ENCODE results near the gene LSM14A.
"Not testable (repeated sequence)": the region's sequence is repeated elsewhere in the genome, so short reads cannot be mapped to it uniquely, and the experiment has no call there.

The LSM14A gene

GRCh38 chr19:34171877-34172660, at the start of gene LSM14A:
Gene LSM14A, plus strand, starts transcription at chr19:34172504. Its CDS starts 139 bp downstream, at chr19:34172643.
- ATAC-seq: peak; percentile 74 to 76

DNA sequence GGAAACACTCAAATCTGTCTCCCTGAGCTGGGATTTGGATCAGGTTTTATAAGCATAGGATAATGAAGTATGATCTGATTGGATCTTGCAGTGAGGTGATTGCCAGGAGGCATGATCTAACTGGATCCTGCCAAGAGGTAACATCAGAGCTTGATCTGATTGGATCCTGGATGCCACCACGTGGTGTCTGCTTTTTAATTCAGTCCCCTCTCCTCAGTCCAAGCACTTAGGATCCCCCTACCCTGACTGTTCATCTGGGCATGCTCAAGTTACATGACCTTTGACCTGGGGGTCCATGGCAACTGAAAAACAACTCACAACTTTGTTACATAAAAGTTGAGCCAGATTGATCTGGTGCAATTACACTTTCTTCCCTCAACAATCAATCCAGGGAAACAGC, 47.5 kb upstream of the LSM14A start:
- ATAC-seq: no peak

DNA sequence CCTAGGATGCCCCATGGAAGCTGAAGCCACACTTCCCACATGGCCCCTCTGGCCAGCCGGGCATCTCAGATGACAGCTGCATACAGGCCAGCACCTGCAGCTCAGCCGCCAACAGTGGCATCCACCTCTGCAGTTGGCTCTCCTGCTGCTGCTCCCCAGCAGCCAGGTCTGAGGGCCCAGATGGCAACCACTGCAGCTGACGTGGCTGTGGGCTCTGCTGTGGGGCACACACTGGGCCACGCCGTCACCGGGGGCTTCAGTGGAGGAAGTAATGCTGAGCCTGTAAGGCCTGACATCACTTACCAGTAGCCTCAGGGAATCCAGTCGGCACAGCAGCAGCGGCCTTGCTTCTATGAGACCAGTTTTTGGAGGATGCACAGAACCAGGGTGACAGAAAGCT, 45.3 kb upstream of the LSM14A start:
- no peak for ATAC-seq

- ATAC-seq: no peak
Observed at GRCh38 chr19:34127684-34128189, 44.6 kb upstream of the LSM14A start.

- no peak for ATAC-seq
Observed at GRCh38 chr19:34128558-34129250, 43.6 kb upstream of the LSM14A start.

- ATAC-seq: no peak
Observed at GRCh38 chr19:34131100-34131499, 41.2 kb upstream of the LSM14A start.

- ATAC-seq: not testable (repeated sequence)
Observed at GRCh38 chr19:34132145-34132544, 40.2 kb upstream of the LSM14A start.

DNA sequence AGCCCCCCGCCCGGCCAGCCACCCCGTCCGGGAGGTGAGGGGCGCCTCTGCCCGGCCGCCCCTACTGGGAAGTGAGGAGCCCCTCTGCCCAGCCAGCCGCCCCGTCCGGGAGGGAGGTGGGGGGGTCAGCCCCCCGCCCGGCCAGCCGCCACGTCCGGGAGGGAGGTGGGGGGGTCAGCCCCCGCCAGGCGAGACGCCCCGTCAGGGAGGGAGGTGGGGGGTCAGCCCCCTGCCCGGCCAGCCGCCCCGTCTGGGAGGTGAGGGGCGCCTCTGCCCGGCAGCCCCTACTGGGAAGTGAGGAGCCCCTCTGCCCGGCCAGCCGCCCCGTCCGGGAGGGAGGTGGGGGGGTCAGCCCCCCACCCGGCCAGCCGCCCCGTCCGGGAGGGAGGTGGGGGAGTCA, 39.6 kb upstream of the LSM14A start:
- not testable (repeated sequence) for ATAC-seq

GRCh38 chr19:34134190-34135053, 37.9 kb upstream of the LSM14A start:
- ATAC-seq: peak; percentile 94 to 95

DNA sequence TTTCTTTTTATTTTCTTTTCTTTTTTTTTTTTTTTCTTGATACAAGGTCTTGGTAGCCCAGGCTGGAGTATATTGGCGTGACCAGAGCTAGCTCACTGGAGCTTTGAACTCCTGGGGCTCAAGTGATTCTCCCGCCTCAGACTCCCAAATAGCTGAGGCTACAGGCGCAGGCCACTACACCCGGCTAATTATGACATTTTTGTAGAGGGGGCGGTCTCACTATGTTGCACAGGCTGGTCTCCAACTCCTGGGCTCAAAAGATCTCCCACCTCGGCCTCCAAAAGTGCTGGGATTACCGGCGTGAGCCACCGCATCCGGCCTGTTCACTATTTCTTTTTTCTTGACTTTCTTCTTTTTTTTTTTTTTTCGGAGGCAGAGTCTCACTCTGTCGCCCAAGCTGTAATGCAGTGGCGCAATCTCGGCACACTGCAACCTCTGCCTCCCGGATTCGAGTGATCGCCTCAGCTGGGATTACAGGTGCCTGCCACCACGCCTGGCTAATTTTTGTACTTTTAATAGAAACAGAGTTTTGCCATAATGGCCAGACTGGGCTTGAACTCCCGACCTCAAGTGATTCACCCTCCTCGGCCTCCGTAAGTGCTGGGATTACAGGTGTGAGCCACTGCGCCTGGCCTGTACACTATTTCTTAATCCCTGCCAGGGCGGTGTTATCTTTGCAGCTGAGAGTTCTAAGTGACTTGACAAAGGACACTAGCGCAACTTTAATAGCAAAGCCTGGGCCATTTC, 37.1 kb upstream of the LSM14A start:
- ATAC-seq: no peak

GRCh38 chr19:34135821-34136611, 36.3 kb upstream of the LSM14A start:
- ATAC-seq: no peak

GRCh38 chr19:34141025-34141424, 31.3 kb upstream of the LSM14A start:
- no peak for ATAC-seq

DNA sequence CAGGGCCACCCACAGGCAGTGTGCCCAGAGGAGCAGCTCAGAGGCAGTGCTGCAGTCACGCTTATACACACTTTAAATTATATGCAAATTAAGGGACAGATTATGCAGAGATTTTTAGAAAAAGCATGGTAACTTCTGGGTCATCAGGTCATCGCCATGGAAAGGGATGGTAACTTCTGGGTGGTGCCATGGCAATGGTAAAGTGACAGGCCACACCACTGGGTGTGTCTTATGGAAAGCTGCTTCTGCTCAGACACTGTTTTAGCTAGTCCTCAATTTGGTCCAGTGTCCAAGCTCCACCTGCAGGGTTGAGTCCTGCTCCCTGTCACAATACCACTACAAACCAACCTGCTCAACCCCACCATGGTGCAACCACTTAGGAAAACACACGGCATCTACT, 29.9 kb upstream of the LSM14A start:
- no peak for ATAC-seq

DNA sequence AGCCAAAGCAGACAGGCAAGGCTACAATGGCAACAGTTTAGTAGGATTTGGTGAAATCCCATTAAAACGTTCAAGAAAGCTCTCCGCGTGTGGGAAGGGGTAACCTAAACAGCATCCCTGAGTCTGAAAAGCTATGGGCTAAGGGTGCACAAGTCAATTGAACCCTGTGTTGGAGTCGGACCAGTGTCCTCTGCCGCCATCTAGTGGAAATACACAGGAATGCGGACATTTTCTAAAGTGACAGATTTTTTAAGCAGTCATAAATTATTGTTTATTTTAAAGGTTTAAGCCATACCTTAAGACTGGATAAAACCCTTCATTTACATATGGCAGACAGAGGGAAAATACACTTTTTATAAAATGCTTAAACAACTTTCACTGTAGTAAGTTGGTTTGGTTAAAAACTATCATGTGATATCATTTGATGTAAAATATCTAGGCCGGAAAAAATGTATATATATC, 26.5 kb upstream of the LSM14A start:
- ATAC-seq: peak; percentile 38 to 51

GRCh38 chr19:34148658-34149185, 23.6 kb upstream of the LSM14A start:
- ATAC-seq: no peak

DNA sequence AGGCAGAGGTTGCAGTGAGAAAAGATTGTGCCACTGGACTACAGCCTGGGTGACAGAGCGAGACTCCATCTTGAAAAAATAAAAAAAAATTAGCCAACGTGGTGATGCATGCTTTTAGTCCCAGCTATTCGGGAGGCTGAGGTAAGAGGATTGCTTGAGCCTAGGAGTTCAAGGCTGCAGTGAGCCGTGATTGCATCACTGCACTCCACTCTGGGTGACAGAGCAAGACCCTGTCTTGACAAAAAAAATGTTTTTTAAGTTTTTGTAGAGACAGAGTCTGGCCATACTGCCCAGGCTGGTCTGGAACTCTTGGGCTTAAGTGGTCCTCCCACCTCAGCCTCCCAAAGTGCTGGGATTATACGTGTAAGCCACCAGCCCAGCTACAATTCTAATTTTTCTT, 22.4 kb upstream of the LSM14A start:
- ATAC-seq: no peak

GRCh38 chr19:34150558-34150957, 21.7 kb upstream of the LSM14A start:
- ATAC-seq: no peak

DNA sequence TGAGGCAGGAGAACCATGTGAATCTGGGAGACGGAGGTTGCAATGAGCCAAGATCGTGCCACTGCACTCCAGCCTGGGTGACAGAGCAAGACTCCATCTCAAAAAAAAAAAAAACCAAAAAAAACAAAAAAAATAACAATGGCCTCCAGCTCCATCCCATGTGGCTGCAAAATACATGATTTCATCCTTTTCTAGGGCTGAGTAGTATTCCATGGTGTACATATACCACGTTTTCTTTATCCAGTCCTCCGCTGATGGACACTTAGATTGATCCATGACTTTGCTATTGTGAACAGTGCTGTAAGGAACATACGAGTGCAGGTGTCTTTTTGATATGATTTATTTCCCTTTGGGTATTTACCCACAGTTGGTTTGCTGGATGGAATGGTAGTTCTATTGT, 20.9 kb upstream of the LSM14A start:
- no peak for ATAC-seq

GRCh38 chr19:34154401-34154800, 17.9 kb upstream of the LSM14A start:
- ATAC-seq: no peak

GRCh38 chr19:34155686-34156085, 16.6 kb upstream of the LSM14A start:
- no peak for ATAC-seq

DNA sequence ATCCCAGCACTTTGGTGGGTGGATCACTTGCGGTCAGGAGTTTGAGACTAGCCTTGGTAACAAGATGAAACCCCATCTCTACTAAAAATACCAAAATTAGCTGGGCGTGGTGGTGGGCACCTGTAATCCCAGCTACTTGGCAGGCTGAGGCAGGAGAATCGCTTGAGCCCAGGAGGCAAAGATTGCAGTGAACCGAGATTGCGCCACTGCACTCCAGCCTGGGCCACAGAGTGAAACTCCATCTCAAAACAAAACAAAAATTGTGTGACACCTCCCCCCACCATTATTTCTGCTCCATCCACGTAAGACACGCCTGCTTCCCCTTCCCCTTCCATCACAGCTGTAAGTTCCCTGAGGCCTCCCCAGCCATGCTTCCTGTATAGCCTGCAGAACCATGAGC, 13.3 kb upstream of the LSM14A start:
- ATAC-seq: not testable (repeated sequence)
